ENCODE measurements around the gene PCDH18.
"Not testable (repeated sequence)": the region's sequence is repeated elsewhere in the genome, so short reads cannot be mapped to it uniquely, and the experiment has no call there.

- TF ChIP-seq CTCF (conservative IDR thresholded peaks at IDR 0.05 in 1 of 2, IDR thresholded peaks at IDR 0.05 in 1 of 2; ENCODE audit: extremely low read depth in 1 of 2, insufficient read depth in 1 of 2, low read depth in 1 of 2, low read length in 2 of 2); EZH2 (IDR thresholded peaks at IDR 0.05; ENCODE audit: borderline replicate concordance, low read length): not testable (repeated sequence)
Observed at GRCh38 chr4:137479657-137480056, 52.6 kb downstream of the PCDH18 start.
